Mesothelial cell of epicardium (in vitro differentiated cells): Measurements from ENCODE around the gene SLN. TPM values are rescaled to one million over a fixed set of nuclear protein-coding genes. Genes with fewer than 3 reads are reported as not detected.
A peak's percentile ranks its signal among the peaks of the same experiment; 100 is the strongest.

Experiments used
- DNase-seq, 2 experiments: peaks; one replicate each; pipeline ENCODE4 v3.0.0; 2021; ENCODE audit warnings: low spot score in 2 of 2; ENCODE audit not compliant: unreplicated experiment in 2 of 2
- H3K27ac Mint-ChIP-seq: 2 replicates; pipeline ENCODE4 v1.8.0; 2021; ENCODE audit warnings: mixed read lengths
- H3K27me3 Mint-ChIP-seq: 2 replicates; pipeline ENCODE4 v1.8.0; 2021; ENCODE audit warnings: low read depth, mixed read lengths
- H3K36me3 Mint-ChIP-seq: 2 replicates; pipeline ENCODE4 v1.8.0; 2021; ENCODE audit warnings: mixed read lengths
- H3K4me1 Mint-ChIP-seq: 2 replicates; pipeline ENCODE4 v1.8.0; 2021; ENCODE audit warnings: mixed read lengths
- H3K4me3 Mint-ChIP-seq: 2 replicates; pipeline ENCODE4 v1.8.0; 2021; ENCODE audit warnings: mild to moderate bottlenecking, moderate library complexity, mixed read lengths
- H3K9me3 Mint-ChIP-seq: 2 replicates; pipeline ENCODE4 v1.8.0; 2021; ENCODE audit warnings: mixed read lengths
- CTCF ChIP-seq: fragments of 200-600 bp; sonication (generic); IDR thresholded peaks from one replicate; pipeline ENCODE4 v1.5.0; 2021; ENCODE audit warnings: antibody characterized with exemption; ENCODE audit not compliant: unreplicated experiment
- total RNA-seq: library from RNA; stranded (reverse); gene quantifications from 3 replicates; pipeline ENCODE4 v1.2.1, GENCODE V29; 2021

SLN gene
- total RNA-seq, 1 donor from 2014 or later = not detected

- TF ChIP-seq CTCF = peak; percentile 29
- Mint-ChIP-seq H3K4me1 (peaks cover 7% of the 10 kb centered on the region), H3K27me3 (no peaks in the 10 kb centered on the region), H3K9me3 (peaks cover 22% of the 10 kb centered on the region), H3K27ac (no peak overlapping the region), H3K36me3 (peaks cover 3% of the 10 kb centered on the region), H3K4me3 (no peak overlapping the region)
- DNase-seq = no peak
Observed at GRCh38 chr11:107741044-107741823, 29.4 kb upstream of the SLN start.

- Mint-ChIP-seq H3K4me3 (no peak overlapping the region), H3K27ac (no peak overlapping the region), H3K4me1 (peaks cover 7% of the 10 kb centered on the region), H3K9me3 (peaks cover 20% of the 10 kb centered on the region), H3K27me3 (no peaks in the 10 kb centered on the region), H3K36me3 (peaks cover 3% of the 10 kb centered on the region)
- TF ChIP-seq CTCF = no peak
- DNase-seq = no peak
Observed at GRCh38 chr11:107740271-107740670, 28.4 kb upstream of the SLN start.

GRCh38 chr11:107736546-107736945 is 24.7 kb upstream of the SLN start:
- TF ChIP-seq CTCF = no peak
- no peak overlapping the region for H3K4me3 Mint-ChIP-seq
- peaks cover 3% of the 10 kb centered on the region for H3K36me3 Mint-ChIP-seq
- no peak for DNase-seq
- H3K27me3 Mint-ChIP-seq = no peaks in the 10 kb centered on the region
- no peak overlapping the region for H3K27ac Mint-ChIP-seq
- peaks cover 3% of the 10 kb centered on the region for H3K4me1 Mint-ChIP-seq
- peaks cover 31% of the 10 kb centered on the region for H3K9me3 Mint-ChIP-seq

DNA sequence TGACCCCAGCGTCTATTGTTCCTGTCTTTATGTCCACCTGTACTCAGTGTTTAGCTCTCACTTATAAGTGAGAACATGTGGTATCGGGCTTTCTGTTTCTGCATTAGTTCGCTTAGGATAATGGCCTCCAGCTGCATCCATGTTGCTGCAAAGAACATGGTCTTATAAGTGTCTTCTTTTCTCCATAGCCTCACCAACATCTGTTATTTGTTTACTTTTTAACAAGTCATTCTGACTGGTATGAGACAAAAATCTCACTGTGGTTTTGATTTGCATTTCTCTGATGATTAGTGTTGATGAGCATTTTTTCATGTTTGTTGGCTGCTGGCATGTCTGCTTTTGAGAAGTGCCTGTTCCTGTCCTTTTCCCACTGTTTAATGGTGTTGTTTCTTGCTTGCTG is 21.7 kb upstream of the SLN start:
- Mint-ChIP-seq H3K27ac (no peak overlapping the region), H3K9me3 (peaks cover 12% of the 10 kb centered on the region), H3K4me3 (no peak overlapping the region), H3K4me1 (peaks cover 3% of the 10 kb centered on the region), H3K36me3 (no peaks in the 10 kb centered on the region), H3K27me3 (no peaks in the 10 kb centered on the region)
- TF ChIP-seq CTCF = no peak
- DNase-seq = no peak

- TF ChIP-seq CTCF = no peak
- H3K4me3 Mint-ChIP-seq = no peak overlapping the region
- DNase-seq = no peak
- no peaks in the 10 kb centered on the region for H3K36me3 Mint-ChIP-seq
- H3K9me3 Mint-ChIP-seq = peaks cover 15% of the 10 kb centered on the region
- H3K27ac Mint-ChIP-seq = no peak overlapping the region
- H3K27me3 Mint-ChIP-seq = no peaks in the 10 kb centered on the region
- H3K4me1 Mint-ChIP-seq = peaks cover 3% of the 10 kb centered on the region
Observed at GRCh38 chr11:107732689-107733051, 20.8 kb upstream of the SLN start.
